Gastrocnemius medialis (tissue), 4 donors: ENCODE results near the gene RYR2. TPM values are rescaled to one million over a fixed set of nuclear protein-coding genes. Genes with fewer than 3 reads are reported as not detected.

ENCODE experiments used
- ATAC-seq, 2 donors: fragments of 150-250 bp; one replicate each; pipeline ENCODE4 v1.9.1; 2016
- DNase-seq, 2 donors: peaks; one replicate each; pipeline ENCODE4 v3.0.0-alpha.2; 2019
- H3K27ac ChIP-seq, 4 donors: fragments of 200-600 bp; sonication (generic); 1 replicate in 1 of 4; 2 replicates in 3 of 4; pipeline ENCODE4 v1.5.1; 2016 to 2018; ENCODE audit warnings: mild to moderate bottlenecking in 2 of 4, moderate library complexity in 1 of 4
- H3K27me3 ChIP-seq, 3 donors: fragments of 200-600 bp; sonication (generic) in 2 of 3; 1 replicate in 1 of 3; 2 replicates in 2 of 3; pipeline versions ENCODE4 v1.5.1 to v1.6.0; 2016 to 2019; ENCODE audit warnings: mild to moderate bottlenecking in 1 of 3, moderate library complexity in 1 of 3
- H3K36me3 ChIP-seq, 2 donors: fragments of 200-600 bp; sonication (generic) in 1 of 2; one replicate each; pipeline ENCODE4 v1.5.1; 2017 to 2018
- H3K4me1 ChIP-seq, 2 donors: fragments of 200-600 bp; sonication (generic) in 1 of 2; one replicate each; pipeline ENCODE4 v1.5.1; 2016 to 2017; ENCODE audit warnings: mild to moderate bottlenecking in 2 of 2
- H3K4me3 ChIP-seq, 4 donors: fragments of 200-600 bp; sonication (generic) in 3 of 4; 1 replicate in 1 of 4; 2 replicates in 3 of 4; pipeline ENCODE4 v1.5.1; 2016 to 2019; ENCODE audit warnings: mild to moderate bottlenecking in 2 of 4
- H3K9me3 ChIP-seq, 3 donors: fragments of 200-600 bp; sonication (generic) in 2 of 3; 1 replicate in 1 of 3; 2 replicates in 2 of 3; pipeline ENCODE4 v1.5.1; 2016 to 2019
- CTCF ChIP-seq, 5 experiments: fragments of 450-650 bp in 3 of 5; fragments of 200-600 bp in 2 of 5; sonication (generic) in 2 of 5; IDR thresholded peaks in 4 of 5; conservative IDR thresholded peaks in 1 of 5; 1 replicate in 4 of 5; 2 replicates in 1 of 5; pipeline ENCODE4 v1.5.1; 2016 to 2019; ENCODE audit warnings: antibody characterized with exemption in 5 of 5, mild to moderate bottlenecking in 3 of 5, moderate library complexity in 3 of 5
- POLR2A ChIP-seq, 2 donors: fragments of 450-650 bp; IDR thresholded peaks; one replicate each; pipeline ENCODE4 v1.6.1; 2017; ENCODE audit warnings: antibody characterized with exemption in 2 of 2, mild to moderate bottlenecking in 2 of 2, moderate library complexity in 2 of 2
- in situ Hi-C, 4 donors: fragments of 200-750 bp; cut with MboI; loops; one replicate each; pipeline versions ENCODE4 v1.15.0 to v1.8.0; 2017; ENCODE audit warnings: low sequenced_read_pairs in 4 of 4
- intact Hi-C: fragments of 100-400 bp; cut with DNase I; formaldehyde crosslinking; loops from one replicate; pipeline ENCODE4 v1.15.1; 2023; ENCODE audit warnings: low total_unique reads
- total RNA-seq, 4 donors: library from RNA; depleted of rRNA; stranded (reverse); fragments of >200 nt; gene quantifications; one replicate each; pipeline versions ENCODE4 v1.1.0 to v1.2.3, GENCODE V29; 2016

Gene RYR2
- total RNA-seq, 4 donors from 2014 or later = 0.04 to 0.16 (median 0.07) TPM

GRCh38 chr1:237133921-237134320 is 91.9 kb downstream of the RYR2 start:
- in situ Hi-C loops = no loop called here
- no peaks in the 10 kb centered on the region for H3K4me1 ChIP-seq
- H3K27ac ChIP-seq = no peak overlapping the region

GRCh38 chr1:237134929-237135328 is 92.9 kb downstream of the RYR2 start:
- DNase-seq = no peak
- Histone ChIP-seq H3K9me3 (no peaks in the 10 kb centered on the region), H3K27ac (no peak overlapping the region), H3K36me3 (no peaks in the 10 kb centered on the region), H3K4me3 (no peak overlapping the region), H3K4me1 (no peaks in the 10 kb centered on the region), H3K27me3 (no peaks in the 10 kb centered on the region)
- in situ Hi-C loops = no loop called here
- no peak for ATAC-seq
- no peak for TF ChIP-seq POLR2A (IDR thresholded peaks at IDR 0.05)
- TF ChIP-seq CTCF (IDR thresholded peaks at IDR 0.05 in 4 of 5, conservative IDR thresholded peaks at IDR 0.05 in 1 of 5) = no peak
- intact Hi-C loops = no loop called here

More at GRCh38 chr1:237133921-237134320, 91.9 kb downstream of the RYR2 start:
- H3K27me3 ChIP-seq = no peaks in the 10 kb centered on the region
- intact Hi-C loops = no loop called here
- no peaks in the 10 kb centered on the region for H3K36me3 ChIP-seq
- no peaks in the 10 kb centered on the region for H3K9me3 ChIP-seq
- DNase-seq (no peak), ATAC-seq (no peak)
- H3K4me3 ChIP-seq = no peak overlapping the region
- TF ChIP-seq CTCF (IDR thresholded peaks at IDR 0.05 in 4 of 5, conservative IDR thresholded peaks at IDR 0.05 in 1 of 5) = no peak
- TF ChIP-seq POLR2A (IDR thresholded peaks at IDR 0.05) = no peak

GRCh38 chr1:237138551-237138950 is 96.6 kb downstream of the RYR2 start:
- ATAC-seq (no peak), DNase-seq (no peak)
- Histone ChIP-seq H3K27ac (no peak overlapping the region), H3K9me3 (no peaks in the 10 kb centered on the region), H3K27me3 (no peaks in the 10 kb centered on the region), H3K4me3 (no peak overlapping the region), H3K4me1 (no peaks in the 10 kb centered on the region), H3K36me3 (no peaks in the 10 kb centered on the region)
- TF ChIP-seq CTCF (IDR thresholded peaks at IDR 0.05 in 4 of 5, conservative IDR thresholded peaks at IDR 0.05 in 1 of 5) (no peak), POLR2A (IDR thresholded peaks at IDR 0.05) (no peak)
- in situ Hi-C loops = no loop called here
- intact Hi-C loops = no loop called here

- no peaks in the 10 kb centered on the region for H3K9me3 ChIP-seq
- TF ChIP-seq POLR2A (IDR thresholded peaks at IDR 0.05) (no peak), CTCF (IDR thresholded peaks at IDR 0.05 in 4 of 5, conservative IDR thresholded peaks at IDR 0.05 in 1 of 5) (no peak)
- no peak overlapping the region for H3K4me3 ChIP-seq
- H3K27me3 ChIP-seq = no peaks in the 10 kb centered on the region
- intact Hi-C loops = no loop called here
- ATAC-seq = no peak
- in situ Hi-C loops = no loop called here
- no peaks in the 10 kb centered on the region for H3K36me3 ChIP-seq
- H3K27ac ChIP-seq = no peak overlapping the region
- H3K4me1 ChIP-seq = no peaks in the 10 kb centered on the region
- DNase-seq = no peak
These were observed 97.7 kb downstream of the RYR2 start for GRCh38 chr1:237139732-237140131.

GRCh38 chr1:237140986-237141385 is 99.0 kb downstream of the RYR2 start:
- ATAC-seq = no peak
- Histone ChIP-seq H3K27ac (no peak overlapping the region), H3K27me3 (no peaks in the 10 kb centered on the region), H3K36me3 (no peaks in the 10 kb centered on the region), H3K9me3 (no peaks in the 10 kb centered on the region), H3K4me1 (no peaks in the 10 kb centered on the region), H3K4me3 (no peak overlapping the region)
- TF ChIP-seq CTCF (IDR thresholded peaks at IDR 0.05 in 4 of 5, conservative IDR thresholded peaks at IDR 0.05 in 1 of 5) (no peak), POLR2A (IDR thresholded peaks at IDR 0.05) (no peak)
- in situ Hi-C loops (no loop called here), intact Hi-C loops (no loop called here)
- DNase-seq = no peak
